DLD1 (cell line): Measurements from ENCODE around the gene PKNOX1.
"Not testable (repeated sequence)": the region's sequence is repeated elsewhere in the genome, so short reads cannot be mapped to it uniquely, and the experiment has no call there.

Source experiments
- in situ Hi-C: cut with HindIII; loops from 2 replicates; pipeline ENCODE4 v1.10.0; 2017; ENCODE audit warnings: low sequenced_read_pairs

PKNOX1 gene

GRCh38 chr21:42973991-42974831 is at the start of gene PKNOX1:
PKNOX1 (plus strand) TSS chr21:42974562; CDS start chr21:43004382, 29,820 bp downstream.
- in situ Hi-C loops = no loop called here

- in situ Hi-C loops = no loop called here
Measured at GRCh38 chr21:42925114-42925926, 49.0 kb upstream of the PKNOX1 start, which contains the start of gene ERVH48-1. ERVH48-1 (minus strand) TSS chr21:42925630; CDS start chr21:42919006, 6,624 bp downstream.

- in situ Hi-C loops = not testable (repeated sequence)
Measured at GRCh38 chr21:42927474-42928200, 46.7 kb upstream of the PKNOX1 start.

GRCh38 chr21:42929969-42930368 is 44.4 kb upstream of the PKNOX1 start:
- in situ Hi-C loops = loop anchor here (10.0 kb wide), 1 partner anchor 55 kb away; the partner anchor contains the start of gene WDR4

GRCh38 chr21:42931560-42932235 is 42.7 kb upstream of the PKNOX1 start:
- in situ Hi-C loops = loop anchor here (10.0 kb wide), 1 partner anchor 57 kb away; the partner anchor contains the start of gene WDR4

- in situ Hi-C loops = loop anchor here (10.0 kb wide), 1 partner anchor 58 kb away; the partner anchor contains the start of gene WDR4
Measured at GRCh38 chr21:42932378-42933136, 41.8 kb upstream of the PKNOX1 start.

- in situ Hi-C loops = loop anchor here (10.0 kb wide), 1 partner anchor 59 kb away; the partner anchor contains the start of gene WDR4
Measured at GRCh38 chr21:42933137-42933970, 41.0 kb upstream of the PKNOX1 start.

- in situ Hi-C loops = loop anchor here (10.0 kb wide), 1 partner anchor 59 kb away; the partner anchor contains the start of gene WDR4
Measured at GRCh38 chr21:42933973-42934372, 40.4 kb upstream of the PKNOX1 start.

GRCh38 chr21:42936360-42936759 is 38.0 kb upstream of the PKNOX1 start:
- in situ Hi-C loops = loop anchor here (10.0 kb wide), 1 partner anchor 62 kb away; the partner anchor contains the start of gene WDR4

- in situ Hi-C loops = loop anchor here (10.0 kb wide), 1 partner anchor 62 kb away; the partner anchor contains the start of gene WDR4
Measured at GRCh38 chr21:42937034-42937940, 37.1 kb upstream of the PKNOX1 start.

GRCh38 chr21:42937960-42938605 is 36.3 kb upstream of the PKNOX1 start:
- in situ Hi-C loops = loop anchor here (10.0 kb wide), 1 partner anchor 63 kb away; the partner anchor contains the start of gene WDR4

GRCh38 chr21:42938606-42938995 is 35.8 kb upstream of the PKNOX1 start:
- in situ Hi-C loops = loop anchor here (10.0 kb wide), 1 partner anchor 64 kb away; the partner anchor contains the start of gene WDR4

GRCh38 chr21:42939582-42940413 is 34.6 kb upstream of the PKNOX1 start:
- in situ Hi-C loops = loop anchor here (10.0 kb wide), 1 partner anchor 65 kb away; the partner anchor contains the start of gene WDR4

GRCh38 chr21:42941696-42942085 is 32.7 kb upstream of the PKNOX1 start:
- in situ Hi-C loops = no loop called here

- in situ Hi-C loops = no loop called here
Measured at GRCh38 chr21:42942244-42942643, 32.1 kb upstream of the PKNOX1 start.
